ENCODE measurements around the gene ZNF407.
A peak's percentile ranks its signal among the peaks of the same experiment; 100 is the strongest.

ZNF407 gene

DNA sequence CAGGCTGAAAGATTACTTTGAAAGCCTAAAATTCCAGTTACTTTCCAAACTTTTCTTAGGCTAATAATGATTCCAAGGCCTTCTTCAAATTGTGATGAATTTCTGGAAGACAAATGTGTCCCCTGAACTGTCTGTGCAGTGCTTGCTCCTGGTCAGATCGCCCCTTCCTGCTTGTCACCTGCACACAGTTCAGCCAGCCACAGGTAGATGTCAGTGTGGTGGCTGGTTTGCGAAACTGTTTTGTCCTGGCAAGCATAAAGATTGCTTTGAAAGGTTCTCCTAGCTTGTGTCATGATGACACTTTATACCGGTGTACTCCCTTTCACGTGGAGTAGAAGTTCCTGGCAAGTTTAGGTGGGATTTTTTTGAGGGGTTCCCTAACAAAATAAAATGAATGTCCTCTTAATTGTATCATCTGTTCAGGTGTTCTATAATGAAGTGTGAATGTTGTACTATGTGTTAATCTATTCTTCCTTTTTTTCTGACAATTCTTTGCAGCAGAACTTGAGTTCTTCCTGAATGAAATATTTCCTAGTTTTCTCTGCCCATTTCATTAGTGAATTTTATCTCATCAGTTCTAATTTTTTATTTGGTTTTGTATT is 298.8 kb downstream of the ZNF407 start:
- DNase-seq = no peak

DNA sequence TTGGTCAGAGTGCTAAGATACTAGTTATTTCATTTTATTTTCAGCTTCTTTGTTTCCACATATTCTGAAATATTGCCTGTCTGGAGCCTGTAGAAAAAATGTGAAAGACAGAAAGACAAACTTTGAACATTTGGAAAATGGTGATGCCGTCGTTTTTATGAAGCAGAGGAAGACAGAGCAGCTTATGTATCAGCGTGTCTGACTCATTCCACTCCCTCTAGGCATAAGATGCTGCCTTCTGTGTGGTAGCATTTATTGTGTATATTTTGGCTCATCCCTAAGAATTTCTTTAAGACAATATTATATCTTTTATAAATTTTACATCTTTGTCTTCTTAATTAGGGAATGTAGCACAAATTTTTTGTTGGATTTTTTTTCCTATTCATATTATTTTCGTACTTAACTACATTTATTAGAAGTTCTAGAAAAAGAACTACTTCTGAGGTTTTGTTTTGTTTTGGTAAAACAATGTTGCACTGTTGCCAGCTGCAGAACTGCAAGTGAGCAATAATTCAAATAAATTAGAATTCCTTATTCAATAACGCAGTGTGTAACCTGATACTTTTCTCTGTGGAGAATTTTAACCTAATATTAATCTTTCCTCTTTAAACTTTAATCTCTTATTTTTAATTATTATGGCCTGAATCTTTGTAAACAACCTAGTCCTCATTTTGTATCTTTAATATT is 300.4 kb downstream of the ZNF407 start:
- DNase-seq = peak; percentile 53

GRCh38 chr18:74898965-74899364 is 301.3 kb downstream of the ZNF407 start:
- DNase-seq = peak; percentile 66

DNA sequence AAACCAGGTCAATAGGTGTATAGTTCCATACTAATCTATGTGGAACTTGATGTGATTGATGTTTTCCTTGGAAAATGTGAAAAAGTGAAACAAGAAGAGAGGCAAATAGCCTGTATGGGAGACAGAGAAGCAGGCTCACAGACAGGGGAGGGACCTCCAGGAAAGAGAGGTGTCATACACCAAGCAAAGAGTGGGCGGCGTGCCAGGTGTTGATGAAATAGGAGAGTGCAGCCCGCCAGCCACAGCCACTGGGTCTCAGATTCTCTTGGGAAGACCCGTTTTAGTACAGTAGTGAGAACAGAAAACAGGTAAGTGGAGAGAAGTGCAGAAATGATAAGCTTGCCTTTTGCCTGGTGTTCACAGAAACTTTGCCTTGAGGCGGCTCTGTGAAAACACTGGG is 301.9 kb downstream of the ZNF407 start:
- peak; percentile 19 for DNase-seq

- DNase-seq = no peak
These were observed 303.9 kb downstream of the ZNF407 start for GRCh38 chr18:74901362-74902146.

DNA sequence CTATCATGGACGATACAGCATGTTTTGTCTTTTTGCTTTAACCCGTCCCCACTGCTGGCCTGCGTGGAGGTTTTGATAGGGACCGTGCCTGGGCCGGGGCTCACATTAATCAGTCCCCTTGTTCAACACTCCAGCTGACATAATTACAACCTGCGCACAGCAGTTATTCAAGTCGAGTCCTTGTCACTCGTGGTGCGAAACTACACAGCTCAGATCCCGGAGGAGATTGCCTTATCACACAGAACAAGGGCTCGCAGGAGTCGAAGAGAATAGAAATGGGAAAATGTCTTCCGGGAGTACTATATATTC is 304.4 kb downstream of the ZNF407 start:
- DNase-seq = no peak

DNA sequence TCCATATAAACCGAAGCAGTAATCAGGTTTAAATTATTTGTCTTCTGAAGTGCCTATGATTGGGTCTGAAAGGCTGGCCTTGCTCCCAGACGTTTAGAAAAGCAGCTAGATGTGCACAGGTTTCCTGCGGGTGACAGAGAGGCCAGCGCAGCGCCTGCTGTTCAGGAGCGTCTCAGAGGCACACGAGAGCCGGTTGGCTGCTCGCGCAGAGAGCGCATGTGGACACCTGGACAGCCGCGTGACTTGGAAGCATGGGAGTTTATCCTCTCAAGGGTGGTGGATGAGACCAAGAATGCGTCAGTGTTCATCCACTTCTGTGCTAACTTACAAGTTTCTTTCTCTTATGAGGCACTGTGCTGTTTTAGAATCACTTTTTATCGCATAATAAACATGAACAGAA is 307.6 kb downstream of the ZNF407 start:
- DNase-seq = peak; percentile 2

DNA sequence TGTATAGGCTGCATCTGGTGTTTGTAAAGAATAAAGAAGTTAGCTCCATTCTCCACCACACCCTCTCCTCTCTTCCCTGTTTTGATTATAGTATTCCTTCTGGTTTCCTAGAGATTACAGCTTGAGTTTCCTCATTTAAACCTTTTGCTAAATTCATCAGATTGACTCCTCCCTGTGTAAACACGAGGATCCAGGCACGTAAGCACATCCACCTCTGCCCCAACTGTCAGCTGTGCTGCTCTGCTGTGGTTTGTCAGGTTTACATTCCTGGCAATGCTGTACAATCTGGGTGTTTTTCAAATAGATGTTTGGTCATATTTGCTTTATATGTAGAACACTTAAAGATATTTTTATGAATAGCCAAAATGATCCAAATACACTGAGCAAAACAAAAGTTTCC is 308.5 kb downstream of the ZNF407 start:
- DNase-seq = peak; percentile 5

- no peak for DNase-seq
These were observed 316.5 kb downstream of the ZNF407 start for GRCh38 chr18:74914052-74914591.

GRCh38 chr18:74914648-74915047 is 317.0 kb downstream of the ZNF407 start:
- no peak for DNase-seq

DNA sequence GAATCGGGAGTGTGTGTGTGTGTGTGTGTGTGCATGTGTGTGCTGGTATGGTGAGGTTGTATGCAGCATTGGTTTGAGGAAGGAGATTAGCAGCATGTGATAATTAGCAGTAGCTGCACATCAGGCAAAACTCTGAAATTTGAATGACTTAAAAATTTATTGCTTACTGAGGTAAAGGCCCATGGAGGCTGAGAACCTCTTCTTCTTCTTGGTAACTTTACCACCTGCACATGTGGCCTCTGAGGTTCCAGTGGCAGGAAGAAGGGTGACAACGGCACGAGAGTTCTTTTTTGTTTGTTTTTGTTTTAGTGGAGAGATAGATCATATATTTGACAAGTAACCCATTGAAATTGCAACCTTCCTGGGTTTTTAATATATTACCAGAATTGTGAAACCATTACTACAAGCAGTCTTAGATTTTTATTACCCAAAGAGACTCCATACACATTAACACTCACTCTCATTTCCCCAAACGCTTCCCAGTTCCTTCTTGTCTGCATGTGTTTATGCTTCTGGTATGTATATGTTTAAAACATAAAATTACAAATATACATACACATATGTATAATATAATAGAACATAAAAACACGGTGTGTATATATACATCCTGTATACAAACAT is 319.2 kb downstream of the ZNF407 start:
- no peak for DNase-seq

DNA sequence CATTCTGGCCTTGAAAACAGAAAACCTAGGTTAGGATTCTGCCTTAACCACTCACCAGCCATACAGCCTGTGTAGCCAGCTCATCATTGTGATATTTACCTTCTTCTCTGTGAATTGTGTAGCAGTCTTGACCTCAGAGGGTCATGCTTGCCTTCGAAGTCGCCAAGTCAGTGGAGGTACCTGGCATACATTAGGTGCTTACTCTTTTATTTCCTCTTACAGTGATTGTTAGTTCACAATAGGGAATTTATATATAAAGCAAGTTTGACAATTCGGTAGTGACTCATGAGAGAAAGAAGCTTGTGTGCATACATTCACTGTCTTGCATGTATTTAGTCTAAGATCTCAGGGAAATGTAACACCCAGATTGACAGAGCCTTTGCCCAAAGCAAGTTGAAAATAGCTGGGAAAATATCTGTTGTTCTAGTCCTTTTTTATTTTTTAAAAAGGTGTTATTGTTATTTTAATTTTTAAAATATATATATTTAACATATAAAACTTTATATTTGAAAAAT is 320.7 kb downstream of the ZNF407 start:
- no peak for DNase-seq

DNA sequence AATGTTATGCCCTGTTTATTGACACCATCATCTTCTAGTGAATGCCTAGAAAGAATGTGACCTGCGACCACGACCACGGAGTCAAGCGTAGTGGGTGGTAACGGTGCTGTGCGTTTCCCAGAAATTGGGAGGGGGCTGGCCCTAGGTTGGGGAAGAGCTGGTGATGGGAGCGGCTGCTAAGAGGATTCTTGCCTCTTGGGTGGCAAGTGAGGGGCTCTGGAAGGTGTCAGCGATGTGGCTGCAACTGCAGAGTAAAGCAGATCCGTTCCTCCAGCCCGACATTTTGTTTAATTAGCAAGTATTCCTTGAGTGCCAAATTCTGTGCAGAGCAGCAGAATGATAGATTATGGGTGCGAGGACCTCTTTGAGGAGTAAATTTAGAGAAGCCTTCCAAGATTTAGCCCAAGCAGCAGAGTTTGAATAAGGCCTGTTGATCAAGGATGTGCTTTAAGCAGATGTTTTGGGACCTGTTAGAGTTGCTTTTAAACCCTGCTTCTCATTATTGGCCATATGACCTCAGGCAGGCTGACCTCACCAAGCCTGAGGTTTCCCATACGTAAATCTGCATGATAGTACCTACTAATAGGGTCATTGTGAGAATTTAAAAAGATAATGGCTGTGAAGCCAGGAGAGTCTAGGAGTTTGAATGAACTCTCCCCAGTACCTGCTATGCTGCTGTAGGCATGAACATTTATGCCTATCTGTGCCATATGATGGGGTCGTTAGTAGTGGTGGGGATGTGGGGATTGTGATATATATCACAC is 323.6 kb downstream of the ZNF407 start:
- DNase-seq = no peak

DNA sequence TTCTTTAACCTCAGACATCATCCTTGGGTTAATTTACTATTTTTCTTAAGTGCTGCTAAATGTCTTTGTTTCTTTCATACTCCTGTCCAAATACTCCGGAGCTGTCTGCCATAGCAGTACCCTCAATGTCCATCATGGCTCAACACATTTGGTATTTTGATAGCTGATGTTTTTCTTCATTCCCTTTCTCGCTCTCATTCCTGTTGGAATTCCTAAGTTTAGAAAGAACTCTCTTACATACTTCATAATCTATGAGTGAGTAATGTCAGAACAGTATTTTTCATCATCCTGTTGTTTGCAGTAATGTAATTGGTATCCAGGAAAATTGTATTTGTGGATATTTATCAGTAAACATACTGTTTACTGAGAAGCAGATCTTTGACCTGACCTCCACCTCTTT is 328.4 kb downstream of the ZNF407 start:
- DNase-seq = peak; percentile 2

DNA sequence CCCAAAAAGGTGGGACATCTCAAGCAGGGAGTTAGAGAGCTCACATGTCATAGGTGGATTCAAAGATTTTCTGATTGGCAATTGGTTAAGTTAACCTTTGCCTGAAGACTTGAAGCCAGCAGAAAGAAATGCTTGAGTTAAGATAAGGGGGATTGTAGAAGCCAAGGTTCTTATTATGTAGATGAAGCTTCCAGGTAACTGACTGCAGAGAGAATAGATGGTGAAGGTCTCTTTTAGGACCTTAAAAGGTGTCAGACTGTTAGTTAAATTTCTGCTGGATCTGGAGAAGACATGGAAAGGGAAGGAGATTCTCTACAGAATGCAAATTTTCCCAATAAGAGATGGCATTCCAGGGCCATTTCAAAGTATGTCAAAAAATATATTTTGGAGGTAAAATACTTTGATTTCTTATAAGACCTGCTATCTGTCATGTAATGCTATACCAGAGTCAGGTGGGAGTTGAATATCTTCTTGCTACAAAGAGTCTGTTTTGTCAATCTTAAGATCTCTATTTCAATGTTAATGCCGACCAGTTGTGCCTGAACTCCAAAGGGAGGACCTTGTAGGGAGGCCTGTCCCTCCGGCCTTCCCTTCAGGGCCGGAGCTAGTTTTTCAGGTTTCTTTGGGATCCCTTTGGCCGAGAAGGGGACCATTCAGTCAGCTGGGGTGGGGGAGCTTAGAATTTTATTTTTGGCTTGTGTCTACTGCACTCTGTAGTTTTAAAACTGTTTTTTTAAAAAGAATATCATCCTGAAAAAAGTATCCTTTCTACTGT is 330.7 kb downstream of the ZNF407 start:
- DNase-seq = no peak

- DNase-seq = no peak
These were observed 331.4 kb downstream of the ZNF407 start for GRCh38 chr18:74929110-74929509.

- DNase-seq = no peak
These were observed 332.9 kb downstream of the ZNF407 start for GRCh38 chr18:74930616-74931015.

DNA sequence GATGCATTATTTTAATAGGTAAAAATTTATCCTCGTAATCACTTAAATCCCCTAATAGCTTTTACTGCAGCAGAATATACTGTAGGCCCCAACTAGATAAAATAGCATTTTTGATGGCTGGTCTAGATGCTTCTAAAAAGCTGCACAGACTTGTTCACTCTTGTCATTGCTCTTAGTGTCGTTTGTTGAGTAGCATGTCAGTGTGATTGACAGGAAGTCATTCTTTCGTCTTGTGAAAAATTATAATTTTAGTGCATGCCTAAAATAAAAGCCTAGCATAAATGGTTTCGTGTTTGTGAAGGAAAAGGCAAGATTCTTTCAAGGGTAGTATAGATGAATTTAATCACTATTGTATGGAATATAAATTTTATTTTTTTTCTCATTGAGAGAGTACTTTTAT is 336.3 kb downstream of the ZNF407 start:
- no peak for DNase-seq

GRCh38 chr18:74935434-74935833 is 337.8 kb downstream of the ZNF407 start:
- DNase-seq = no peak

DNA sequence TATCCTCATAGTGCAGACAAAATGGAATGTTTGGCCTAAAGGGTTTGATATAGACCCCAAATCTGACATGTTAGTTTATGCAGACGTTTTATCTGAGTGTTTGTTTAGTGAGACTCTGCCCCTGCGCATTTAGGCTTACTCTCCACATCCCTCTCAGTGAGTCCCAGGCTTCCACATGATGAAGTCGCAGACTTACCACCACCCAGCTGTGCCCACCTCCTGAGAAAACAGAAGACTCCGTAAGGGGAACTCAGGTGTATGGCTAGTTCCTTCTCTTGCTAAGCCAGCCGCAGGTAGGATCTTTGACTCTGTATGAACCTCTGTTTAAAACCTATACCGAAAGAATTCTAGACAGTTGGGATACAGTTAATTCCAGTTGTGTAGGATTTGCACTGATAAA is 338.7 kb downstream of the ZNF407 start:
- DNase-seq = no peak

DNA sequence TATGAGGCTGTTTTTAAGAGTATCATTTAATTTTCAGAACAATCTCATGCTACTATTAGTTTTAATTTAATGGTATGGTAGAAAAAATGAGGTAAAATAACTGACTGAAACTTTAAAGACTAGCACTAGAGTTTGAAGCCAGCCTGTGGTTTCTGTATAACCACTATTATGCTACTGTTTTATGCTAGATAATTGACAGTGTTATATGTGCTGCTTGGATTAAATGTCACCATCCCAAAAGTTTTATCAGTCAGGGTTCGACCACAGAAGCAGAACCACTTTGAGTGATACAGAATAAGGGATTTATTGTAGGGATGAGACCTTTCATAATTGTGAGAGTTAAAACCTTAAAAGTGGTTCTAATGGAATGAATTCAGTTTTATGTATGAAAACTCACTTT is 339.6 kb downstream of the ZNF407 start:
- DNase-seq = no peak

DNA sequence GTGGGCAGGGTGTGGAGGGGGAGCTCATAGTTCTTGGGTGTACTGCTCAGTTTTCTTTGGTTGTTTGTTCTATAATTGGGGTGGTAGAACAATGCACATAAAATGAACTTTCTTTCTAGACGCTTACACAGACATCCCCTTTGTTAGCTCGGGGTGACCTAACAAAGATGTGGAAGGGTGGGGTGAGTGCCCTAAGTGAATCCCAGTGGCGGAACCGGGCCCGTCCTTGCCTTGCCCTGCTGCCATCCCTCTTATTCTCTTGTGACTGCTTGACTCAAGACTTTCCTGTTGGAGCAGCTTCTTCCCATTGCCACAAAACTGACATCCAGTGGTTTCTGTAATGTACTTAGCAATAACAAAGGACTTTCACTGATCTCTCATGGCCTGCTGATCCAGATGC is 343.2 kb downstream of the ZNF407 start:
- no peak for DNase-seq

Measured in fibroblast of skin of right biceps (primary cell).